DOHH2 (cell line): ENCODE measurements around the gene ABLIM1.

Experiments used
- H3F3A ChIP-seq: fragments of 200-600 bp; sonication (generic), shearing (Covaris generic); 2 replicates; pipeline ENCODE4 v1.6.0; 2016; ENCODE audit warnings: antibody characterized with exemption, mild to moderate bottlenecking; ENCODE audit not compliant: control insufficient read depth, insufficient read depth
- H3K27ac ChIP-seq: fragments of 200-600 bp; sonication (generic); 2 replicates; pipeline ENCODE4 v1.5.1; 2014; ENCODE audit warnings: low read depth, mild to moderate bottlenecking, low read length, moderate library complexity
- H3K27me3 ChIP-seq: fragments of 200-600 bp; sonication (generic); 2 replicates; pipeline ENCODE4 v1.6.1; 2014; ENCODE audit warnings: mild to moderate bottlenecking, low read length, mixed read lengths; ENCODE audit not compliant: control insufficient read depth
- H3K36me3 ChIP-seq: fragments of 200-600 bp; sonication (generic); 2 replicates; pipeline ENCODE4 v1.6.1; 2014; ENCODE audit warnings: mild to moderate bottlenecking, low read length, moderate library complexity, mixed read lengths; ENCODE audit not compliant: control insufficient read depth
- H3K4me1 ChIP-seq: fragments of 200-600 bp; sonication (generic); 2 replicates; pipeline ENCODE4 v1.6.1; 2014; ENCODE audit warnings: mild to moderate bottlenecking, low read length, mixed read lengths; ENCODE audit not compliant: control insufficient read depth
- H3K4me2 ChIP-seq: fragments of 200-600 bp; sonication (generic); 2 replicates; pipeline ENCODE4 v1.6.0; 2014; ENCODE audit warnings: mild to moderate bottlenecking, low read length, moderate library complexity
- H3K4me3 ChIP-seq: fragments of 200-600 bp; sonication (generic); 2 replicates; pipeline ENCODE4 v1.5.1; 2014; ENCODE audit warnings: mild to moderate bottlenecking, low read length, mixed read lengths
- H3K79me2 ChIP-seq: fragments of 200-600 bp; sonication (generic); 2 replicates; pipeline ENCODE4 v1.6.1; 2014; ENCODE audit warnings: mild to moderate bottlenecking, low read length, mixed read lengths; ENCODE audit not compliant: control insufficient read depth
- H3K9me2 ChIP-seq: fragments of 200-600 bp; sonication (generic); replicated peaks from 2 replicates; pipeline ENCODE4 v1.6.1; 2014; ENCODE audit warnings: mild to moderate bottlenecking, low read length, mixed read lengths; ENCODE audit not compliant: control insufficient read depth
- H3K9me3 ChIP-seq: fragments of 200-600 bp; sonication (generic); 2 replicates; pipeline ENCODE4 v1.6.1; 2014; ENCODE audit warnings: antibody characterized with exemption, low read length, mixed read lengths; ENCODE audit not compliant: control insufficient read depth, insufficient read depth
- H4K20me1 ChIP-seq: fragments of 200-600 bp; sonication (generic); 2 replicates; pipeline ENCODE4 v1.6.0; 2014; ENCODE audit warnings: low read depth, mild to moderate bottlenecking, antibody characterized with exemption, low read length, moderate library complexity; ENCODE audit not compliant: control insufficient read depth, insufficient read depth
- CTCF ChIP-seq: fragments of 200-600 bp; sonication (generic); IDR thresholded peaks from one replicate; pipeline ENCODE4 v1.5.1; 2014; ENCODE audit warnings: antibody characterized with exemption, mild to moderate bottlenecking, low read depth, low read length; ENCODE audit not compliant: poor library complexity, severe bottlenecking
- EZH2phosphoT487 ChIP-seq: fragments of 200-600 bp; sonication (generic); IDR thresholded peaks from 2 replicates; pipeline ENCODE4 v1.6.1; 2017; ENCODE audit warnings: borderline replicate concordance, mild to moderate bottlenecking, antibody characterized with exemption, low read length, moderate library complexity, mixed read lengths

The ABLIM1 gene

DNA sequence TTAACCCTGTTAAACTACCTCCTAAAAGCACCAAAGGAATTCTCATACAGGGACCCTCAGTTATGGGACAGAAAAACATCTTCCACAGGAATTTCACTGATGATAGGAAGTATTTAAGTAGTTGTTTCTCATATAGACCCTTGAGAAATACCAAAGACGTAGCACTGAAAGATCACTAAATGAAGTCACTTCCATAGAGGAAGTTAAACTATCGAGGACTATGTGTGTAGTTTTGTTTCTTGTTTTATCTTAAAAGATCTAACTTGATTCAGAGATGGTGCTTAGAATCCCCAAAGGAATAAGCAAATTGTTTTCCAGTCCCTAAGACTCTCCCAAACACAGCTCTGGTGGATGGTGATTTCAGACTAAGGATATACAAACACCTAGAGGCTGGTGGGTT lies 159.0 kb downstream of the ABLIM1 start:
- H3K4me1 ChIP-seq, result peaks cover 85% of the 10 kb centered on the region
- TF ChIP-seq CTCF (no peak), EZH2phosphoT487 (no peak)
- H3K27ac ChIP-seq, result peak overlapping the region; percentile 100
- no peaks in the 10 kb centered on the region for H3K9me2 ChIP-seq
- no peaks in the 10 kb centered on the region for H4K20me1 ChIP-seq
- H3K4me3 ChIP-seq, result peak overlapping the region; percentile 73
- H3K4me2 ChIP-seq, result peak overlapping the region; percentile 88
- H3F3A ChIP-seq, result peaks cover 38% of the 10 kb centered on the region
- peaks cover 29% of the 10 kb centered on the region for H3K36me3 ChIP-seq
- H3K79me2 ChIP-seq, result peaks cover 75% of the 10 kb centered on the region
- no peaks in the 10 kb centered on the region for H3K9me3 ChIP-seq
- H3K27me3 ChIP-seq, result no peaks in the 10 kb centered on the region

GRCh38 chr10:114498413-114499111 lies 159.5 kb downstream of the ABLIM1 start:
- Histone ChIP-seq H3K9me2 (no peaks in the 10 kb centered on the region), H3K4me3 (peak overlapping the region; percentile 73), H3K4me2 (peak overlapping the region; percentile 88), H3K79me2 (peaks cover 75% of the 10 kb centered on the region), H3K9me3 (no peaks in the 10 kb centered on the region), H3K36me3 (peaks cover 26% of the 10 kb centered on the region), H3F3A (peaks cover 38% of the 10 kb centered on the region), H4K20me1 (no peaks in the 10 kb centered on the region), H3K4me1 (peaks cover 91% of the 10 kb centered on the region), H3K27me3 (no peaks in the 10 kb centered on the region), H3K27ac (peak overlapping the region; percentile 100)
- no peak for TF ChIP-seq CTCF
- TF ChIP-seq EZH2phosphoT487, result no peak

DNA sequence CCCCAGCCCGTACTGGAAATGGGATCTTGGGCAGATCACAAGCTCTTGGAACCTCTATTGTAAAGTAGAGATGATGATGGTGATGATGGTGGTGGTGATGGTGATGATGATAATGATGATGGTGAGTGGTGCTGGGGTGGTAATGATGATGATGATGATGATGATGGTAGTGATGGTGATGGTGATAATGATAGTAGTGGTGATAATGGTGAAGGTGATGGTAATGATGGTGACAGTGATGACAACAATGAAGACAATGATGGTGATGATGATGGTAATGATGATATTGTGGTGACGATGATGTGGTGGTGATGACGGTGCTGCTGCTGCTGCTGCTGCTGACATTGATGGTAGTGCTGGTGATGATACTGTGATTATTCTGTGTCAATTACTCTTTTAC lies 162.8 kb downstream of the ABLIM1 start:
- Histone ChIP-seq H3K36me3 (peaks cover 42% of the 10 kb centered on the region), H3K9me3 (no peaks in the 10 kb centered on the region), H3K4me3 (peak overlapping the region; percentile 73), H3F3A (peaks cover 44% of the 10 kb centered on the region), H3K4me2 (peak overlapping the region; percentile 88), H3K27ac (peak overlapping the region; percentile 100), H3K79me2 (peaks cover 72% of the 10 kb centered on the region), H4K20me1 (no peaks in the 10 kb centered on the region), H3K27me3 (no peaks in the 10 kb centered on the region), H3K4me1 (peaks cover 94% of the 10 kb centered on the region), H3K9me2 (no peaks in the 10 kb centered on the region)
- TF ChIP-seq CTCF (no peak), EZH2phosphoT487 (no peak)
